Islet of Langerhans (tissue), 1 donor: Measurements from ENCODE around the gene MPRIP.

Experiments used
- FAIRE-seq: peaks from one replicate; lab custom pipeline; 2011; peaks lifted over from hg19 to GRCh38; lab: Jason Lieb, UNC

Gene MPRIP

DNA sequence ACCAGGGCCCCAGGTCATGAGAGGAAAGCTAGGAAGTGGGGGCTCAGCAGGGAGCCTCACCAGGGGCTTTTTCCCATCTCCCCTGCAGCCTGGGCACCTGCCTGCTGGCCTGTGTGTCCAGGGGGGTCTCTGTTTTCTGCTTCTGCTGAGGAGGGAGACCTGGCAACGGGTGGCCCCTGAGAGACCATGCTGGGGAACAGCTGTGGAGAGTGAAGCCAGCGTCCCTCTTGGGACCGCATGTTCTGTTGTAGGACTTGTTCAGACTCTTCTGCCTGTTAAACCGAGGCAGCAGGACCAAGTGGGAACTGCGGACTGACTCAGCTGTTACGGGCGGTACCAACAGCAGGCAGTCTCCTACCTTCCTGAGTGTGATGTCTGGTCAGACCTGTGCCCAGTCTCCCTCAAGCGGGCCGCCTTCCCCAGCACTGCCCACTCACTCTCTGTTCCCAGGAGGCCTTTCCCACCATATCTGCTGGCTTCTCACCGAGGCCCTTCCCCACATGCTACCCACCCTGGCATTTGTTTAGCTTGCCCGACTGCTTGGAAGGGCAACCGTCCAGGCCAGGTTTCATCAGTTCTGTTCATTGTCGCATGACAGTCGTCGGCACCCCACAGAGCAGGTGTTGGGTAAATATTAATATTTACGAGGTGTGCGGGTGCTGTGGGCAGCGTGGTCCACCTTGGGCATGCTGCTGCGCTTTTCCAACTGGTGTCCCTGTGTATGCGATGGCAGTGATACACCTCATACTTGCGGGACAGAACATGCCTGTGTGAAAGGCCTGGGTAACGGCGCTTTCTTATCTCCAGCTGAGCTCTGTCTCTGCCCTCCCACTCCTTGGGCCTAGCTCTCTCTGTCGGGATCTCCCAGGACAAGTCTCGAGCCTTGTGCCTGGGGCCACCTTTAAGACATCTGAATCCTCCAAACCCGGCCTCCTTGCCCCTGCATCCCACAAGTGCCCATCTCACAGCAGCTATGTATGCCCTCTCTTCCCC is 69.4 kb downstream of the MPRIP start:
- FAIRE-seq, result no peak

DNA sequence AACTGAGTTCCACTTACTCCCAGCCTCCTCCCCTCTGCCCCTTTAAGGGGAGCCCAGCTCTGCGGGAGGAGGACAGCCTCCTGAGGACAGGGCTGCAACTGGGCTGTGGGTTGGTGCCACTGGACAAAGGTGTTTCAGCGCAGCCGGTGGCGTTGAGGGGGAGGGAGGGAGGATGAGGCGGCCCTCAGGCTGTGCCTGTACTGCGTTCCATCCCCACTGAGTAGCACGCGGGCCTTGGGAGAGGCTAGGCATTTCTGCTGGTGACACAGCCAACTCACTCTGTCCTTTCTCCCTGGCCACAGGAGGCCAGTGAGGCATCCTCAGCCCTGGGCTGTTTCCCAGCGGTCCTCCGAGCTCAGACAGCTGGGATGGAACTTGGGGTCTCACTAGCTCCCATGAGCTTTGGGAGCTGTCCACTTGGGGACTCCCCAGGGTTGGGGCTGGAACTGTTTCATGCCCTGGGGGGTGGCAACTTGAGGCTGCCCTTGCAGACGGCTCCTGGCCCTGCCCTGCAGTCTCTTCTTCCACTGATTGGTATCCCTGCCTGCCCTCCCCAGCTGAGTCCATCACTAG is 70.5 kb downstream of the MPRIP start:
- FAIRE-seq, result no peak

DNA sequence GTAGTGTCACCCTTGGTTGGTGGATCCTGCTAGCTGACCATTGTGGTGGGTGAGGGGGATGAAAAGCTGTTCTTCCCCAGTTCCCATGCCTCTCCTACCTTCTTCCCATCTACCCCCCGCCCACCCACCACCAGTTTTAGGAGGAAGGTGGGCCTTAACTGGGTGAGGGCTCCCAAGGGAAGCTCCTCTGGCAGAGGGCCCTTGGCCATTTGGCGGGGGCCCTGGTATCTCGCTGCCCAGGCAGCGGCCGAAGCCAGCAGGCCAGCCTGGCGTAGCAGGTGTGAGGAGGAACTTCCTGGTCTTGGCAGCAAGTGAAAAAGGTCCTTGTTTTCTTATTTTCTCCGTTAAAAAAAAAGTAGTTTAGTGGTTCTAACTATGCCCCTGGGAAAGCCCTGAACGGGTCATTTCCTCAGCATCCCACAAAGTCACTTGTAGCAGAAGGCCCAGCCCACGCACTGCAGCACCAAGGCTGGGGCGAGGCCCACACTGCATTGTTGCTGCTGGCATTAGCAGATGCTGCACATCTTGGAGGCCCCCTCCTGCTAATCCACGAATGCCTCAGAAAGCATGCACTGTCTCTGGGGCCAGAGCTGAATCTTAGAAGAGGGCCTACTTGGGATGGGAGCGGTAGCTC is 72.5 kb downstream of the MPRIP start:
- FAIRE-seq, result no peak

DNA sequence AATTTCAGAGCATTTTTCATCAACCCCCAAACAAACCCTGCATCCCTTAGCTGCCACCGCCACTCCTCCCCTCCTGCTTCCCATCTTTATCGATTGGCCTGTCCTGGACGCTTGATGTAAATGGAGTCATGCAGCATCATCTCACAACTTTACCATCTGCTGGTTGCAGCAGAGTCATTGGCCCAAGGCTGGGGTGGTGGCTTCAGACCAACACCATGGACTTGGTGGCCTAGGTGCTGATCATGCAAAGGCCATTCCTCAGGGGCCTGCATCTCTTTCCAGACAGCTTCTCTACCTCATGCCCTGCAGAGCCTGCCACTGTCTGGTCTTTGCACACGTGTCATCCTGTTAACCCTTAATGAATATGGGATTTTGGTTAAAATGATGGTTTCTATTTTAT is 73.4 kb downstream of the MPRIP start:
- no peak for FAIRE-seq

DNA sequence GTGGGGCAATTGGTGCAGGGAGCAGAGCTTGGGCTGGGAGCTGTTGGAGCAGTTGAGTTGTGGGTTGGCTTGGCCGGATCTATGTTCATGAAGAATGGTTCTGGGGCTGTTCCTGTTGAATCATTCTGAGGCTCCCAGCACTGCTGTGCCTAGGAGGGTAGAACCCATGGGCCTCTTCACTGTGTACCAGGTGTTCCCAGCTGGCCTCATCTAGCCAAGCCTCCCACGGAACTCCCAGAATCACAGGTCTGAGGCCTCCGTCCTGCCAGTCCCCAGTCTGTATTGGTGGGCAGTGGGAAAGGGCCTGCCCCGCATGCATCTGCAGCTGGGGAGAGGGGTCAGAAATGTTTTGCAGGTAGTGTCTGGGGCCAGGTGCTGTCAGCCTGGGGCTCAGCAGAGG is 74.1 kb downstream of the MPRIP start:
- no peak for FAIRE-seq

DNA sequence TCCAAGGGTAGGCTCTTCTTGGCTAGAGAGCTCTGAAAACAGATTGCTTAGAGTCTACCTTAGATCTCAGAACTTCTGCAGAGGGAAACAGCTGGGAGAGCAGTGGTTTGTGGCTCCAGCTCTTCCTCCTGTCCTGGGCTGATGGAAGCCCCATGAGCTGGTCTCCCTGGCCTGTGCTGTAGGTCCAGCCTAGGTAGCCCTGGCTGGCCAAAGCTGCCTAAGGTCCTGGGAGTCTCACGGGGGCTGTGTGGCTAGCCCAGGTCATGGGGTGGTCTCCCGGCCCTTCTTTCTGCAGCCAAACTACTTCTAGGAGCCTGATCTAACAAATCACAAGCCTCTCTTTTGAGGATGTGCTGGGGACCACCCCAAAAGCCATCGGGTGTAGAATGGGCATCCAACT is 75.7 kb downstream of the MPRIP start:
- no peak for FAIRE-seq

DNA sequence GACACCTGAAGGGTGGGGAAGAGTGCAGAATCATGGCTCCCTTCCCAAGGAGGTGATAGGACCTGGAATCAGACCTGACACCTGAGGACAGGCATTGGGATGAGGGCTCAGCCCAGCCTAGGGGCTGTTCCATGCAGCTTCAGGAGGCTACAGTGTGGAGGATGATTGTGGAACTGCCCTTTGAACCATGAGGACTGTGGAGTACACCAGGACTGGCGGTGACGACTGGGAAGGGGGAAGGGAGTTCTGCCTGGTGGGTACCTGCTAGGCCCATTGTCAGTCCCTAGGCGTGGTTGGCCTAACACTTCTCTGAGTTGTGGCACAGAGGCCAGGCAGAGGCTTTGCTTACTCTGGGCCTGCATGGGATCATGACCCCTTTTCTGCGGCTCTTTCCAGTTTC is 76.1 kb downstream of the MPRIP start:
- no peak for FAIRE-seq

DNA sequence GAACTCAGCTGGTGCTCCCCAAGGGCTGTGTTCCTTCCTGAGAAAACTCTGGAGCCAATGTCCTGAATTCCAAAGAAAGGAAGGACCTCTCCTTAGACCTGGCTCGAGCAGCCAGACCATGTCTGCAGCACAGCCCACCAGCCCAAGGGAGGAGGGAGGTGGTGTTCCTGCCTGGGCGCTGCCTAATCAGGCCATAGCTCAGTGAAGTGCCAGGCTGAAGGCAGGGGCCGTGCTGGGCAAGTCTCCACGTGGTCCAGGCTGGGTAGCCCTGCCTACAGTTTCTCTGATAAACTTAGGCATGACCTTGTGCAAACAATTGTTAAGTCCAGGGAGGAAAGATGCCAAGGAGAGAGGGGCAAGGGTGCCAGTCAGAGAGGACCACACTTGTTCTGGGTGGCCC is 76.8 kb downstream of the MPRIP start:
- FAIRE-seq, result no peak

DNA sequence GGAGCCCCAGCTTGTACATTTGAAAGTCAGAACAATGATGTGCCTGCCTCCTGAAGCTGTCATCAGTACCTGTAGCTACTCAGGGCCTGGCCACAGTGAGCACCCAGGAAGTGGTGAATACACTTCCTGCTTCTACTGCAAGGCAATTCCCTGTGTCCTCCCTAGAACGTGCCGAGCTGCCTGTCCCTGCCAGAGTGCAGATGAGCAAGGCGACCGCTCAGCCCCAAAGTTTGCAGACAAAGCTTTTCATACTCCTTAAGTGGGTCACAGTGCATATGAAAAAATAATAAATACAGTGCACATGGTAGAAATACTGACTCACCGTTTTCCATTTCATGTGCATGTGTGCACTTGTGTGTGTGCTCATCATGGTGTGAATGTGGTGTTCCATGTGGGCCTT is 77.3 kb downstream of the MPRIP start:
- FAIRE-seq, result no peak

DNA sequence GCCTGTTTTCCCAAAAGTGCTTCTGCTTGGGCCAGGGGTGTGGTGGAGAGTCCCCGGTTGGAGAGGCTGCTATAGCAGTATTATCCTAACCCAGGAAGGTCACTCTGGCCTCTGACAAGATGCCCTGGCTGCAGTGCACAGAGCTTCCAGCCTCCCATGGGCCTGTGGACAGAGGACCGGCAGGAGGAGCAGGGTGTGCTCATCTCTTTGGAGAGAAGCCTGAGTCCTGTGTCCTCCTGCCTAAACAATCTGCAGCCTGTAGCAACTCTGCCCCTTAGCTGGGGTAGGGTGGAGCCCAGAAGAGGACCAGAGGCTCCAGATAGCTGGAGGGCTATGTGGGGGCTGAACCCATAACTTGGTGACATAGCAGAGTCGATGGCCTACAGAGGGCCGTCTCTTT is 78.0 kb downstream of the MPRIP start:
- FAIRE-seq, result no peak

DNA sequence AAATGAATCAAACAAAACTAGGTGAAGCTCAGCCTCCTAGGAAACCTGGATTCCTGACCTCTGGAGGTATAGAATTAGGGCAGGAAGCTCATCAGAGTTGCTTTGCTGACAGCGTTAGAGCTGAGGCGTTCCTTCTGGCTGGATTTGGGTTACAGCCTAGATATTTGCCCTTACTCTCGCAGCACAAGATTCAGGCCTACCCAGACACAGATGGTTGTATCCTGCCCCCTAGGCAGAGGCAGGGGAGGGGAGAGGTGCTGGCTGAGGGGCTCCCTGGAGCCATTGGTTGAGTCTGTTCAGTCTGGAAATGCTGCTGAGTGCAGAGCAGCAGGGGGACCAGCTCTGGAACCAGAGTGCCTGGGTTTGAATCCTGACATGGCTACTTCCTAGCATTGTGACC is 78.4 kb downstream of the MPRIP start:
- no peak for FAIRE-seq

DNA sequence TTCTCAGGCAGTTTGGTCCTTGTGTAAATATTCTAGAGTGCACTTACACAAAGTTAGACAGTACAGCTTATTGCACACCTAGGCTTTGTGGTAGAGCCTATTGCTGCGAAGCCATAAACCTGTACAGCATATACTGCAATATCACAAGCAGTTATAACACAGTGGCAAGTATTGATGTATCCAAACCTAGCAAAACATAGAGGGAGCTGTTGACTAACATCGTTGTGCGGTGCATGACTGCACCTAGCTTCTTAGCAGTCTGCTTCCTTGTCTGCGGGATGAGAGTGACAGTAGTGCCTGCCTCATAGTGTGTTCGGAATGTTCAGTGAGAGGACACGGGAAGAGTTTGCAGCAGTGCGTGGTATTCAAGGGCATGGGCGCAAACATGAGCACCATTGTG is 78.9 kb downstream of the MPRIP start:
- FAIRE-seq, result no peak

DNA sequence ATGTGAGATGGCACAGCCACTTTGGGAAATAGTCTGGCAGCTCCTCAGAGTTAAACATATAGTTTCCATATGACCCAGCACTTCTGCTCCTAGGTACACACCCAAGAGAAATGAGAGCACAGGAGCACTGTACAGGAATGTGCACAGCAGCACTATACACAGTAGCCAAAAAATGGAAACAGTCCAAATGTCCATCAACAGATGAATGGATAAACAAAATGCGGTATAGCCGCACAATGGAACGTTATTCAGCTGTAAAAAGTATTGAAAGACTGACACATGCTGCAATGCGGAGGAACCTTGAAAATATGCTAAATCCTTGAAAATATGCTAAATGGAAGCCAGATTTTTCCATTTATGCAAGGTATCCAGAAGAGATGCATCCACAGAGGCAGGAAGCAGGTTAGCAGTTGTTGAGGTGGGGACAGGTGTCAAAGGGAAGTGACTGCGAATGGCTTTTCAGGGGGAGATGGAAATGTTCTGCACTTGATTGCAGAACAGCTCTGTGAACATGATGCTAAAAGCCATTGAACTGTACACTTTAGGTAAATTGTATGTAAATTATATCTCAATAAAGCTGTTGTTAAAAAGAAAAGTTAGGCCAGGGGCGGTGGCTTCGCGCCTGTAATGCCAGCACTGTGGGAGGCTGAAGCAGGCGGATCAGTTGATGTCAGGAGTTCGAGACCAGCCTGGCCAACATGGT is 80.7 kb downstream of the MPRIP start:
- no peak for FAIRE-seq

DNA sequence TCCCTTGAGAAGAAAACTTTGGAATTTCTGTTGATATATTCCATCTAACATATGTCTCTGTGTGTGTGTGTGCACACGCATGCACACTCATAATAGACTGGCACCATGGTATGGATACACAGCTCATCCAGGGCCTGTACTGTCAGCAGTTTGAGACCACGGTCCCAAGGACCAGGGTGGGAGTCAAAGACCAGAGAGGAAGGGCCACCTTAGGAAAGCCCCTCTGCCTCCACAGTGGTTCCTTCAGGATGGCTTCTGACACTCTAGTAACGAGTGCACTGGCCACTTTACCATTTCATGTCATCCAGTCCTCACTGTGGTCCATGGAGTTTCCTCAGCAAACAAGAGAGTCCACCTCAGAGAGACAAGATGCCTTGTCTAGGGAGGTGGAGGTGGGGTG is 82.1 kb downstream of the MPRIP start:
- no peak for FAIRE-seq

DNA sequence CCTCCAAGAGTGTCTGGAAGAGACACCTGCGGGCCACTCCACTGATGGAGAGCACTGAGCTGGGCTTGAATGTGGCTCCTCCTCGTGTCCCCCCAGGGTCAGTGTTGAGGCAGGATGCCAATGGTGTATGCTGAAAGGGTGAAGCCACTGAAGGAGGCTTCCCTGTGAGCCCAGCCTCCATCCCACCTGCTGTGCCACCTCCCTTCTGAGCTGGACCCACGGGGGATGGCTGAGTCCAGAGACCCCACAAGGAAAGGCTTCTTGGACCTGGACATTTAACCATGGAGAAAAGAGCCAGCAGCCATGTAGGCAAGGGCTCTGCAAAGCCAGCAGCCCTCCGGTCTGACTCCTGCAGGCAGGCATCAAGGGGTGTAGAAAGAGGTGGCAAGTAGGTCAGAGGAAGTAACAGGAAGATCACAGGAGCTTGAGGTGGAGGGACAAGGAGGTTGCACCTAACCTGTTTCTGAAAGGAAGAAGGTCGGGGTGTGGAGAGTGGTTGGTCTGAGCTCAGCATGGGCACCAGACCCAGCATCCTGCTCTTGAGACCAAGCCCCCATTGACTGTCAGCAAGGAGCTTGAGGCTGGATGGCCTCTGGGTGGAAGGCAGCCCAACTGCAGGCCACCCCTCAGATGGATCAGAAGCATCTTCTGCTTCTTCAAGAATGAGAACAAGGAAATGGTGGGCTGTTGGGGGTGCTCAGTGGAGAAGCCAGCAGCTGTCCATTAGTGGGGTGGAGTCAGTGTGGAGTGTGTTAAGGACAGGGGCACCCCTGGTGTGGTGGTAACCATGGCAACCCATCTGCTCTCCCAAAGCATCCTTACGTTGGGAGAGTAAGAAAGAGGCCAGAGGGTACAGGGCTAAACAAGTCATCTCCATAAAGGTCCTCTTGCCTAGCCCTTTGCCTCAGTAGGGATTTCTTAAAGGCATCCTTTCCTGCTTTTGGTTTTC is 83.2 kb downstream of the MPRIP start:
- no peak for FAIRE-seq

DNA sequence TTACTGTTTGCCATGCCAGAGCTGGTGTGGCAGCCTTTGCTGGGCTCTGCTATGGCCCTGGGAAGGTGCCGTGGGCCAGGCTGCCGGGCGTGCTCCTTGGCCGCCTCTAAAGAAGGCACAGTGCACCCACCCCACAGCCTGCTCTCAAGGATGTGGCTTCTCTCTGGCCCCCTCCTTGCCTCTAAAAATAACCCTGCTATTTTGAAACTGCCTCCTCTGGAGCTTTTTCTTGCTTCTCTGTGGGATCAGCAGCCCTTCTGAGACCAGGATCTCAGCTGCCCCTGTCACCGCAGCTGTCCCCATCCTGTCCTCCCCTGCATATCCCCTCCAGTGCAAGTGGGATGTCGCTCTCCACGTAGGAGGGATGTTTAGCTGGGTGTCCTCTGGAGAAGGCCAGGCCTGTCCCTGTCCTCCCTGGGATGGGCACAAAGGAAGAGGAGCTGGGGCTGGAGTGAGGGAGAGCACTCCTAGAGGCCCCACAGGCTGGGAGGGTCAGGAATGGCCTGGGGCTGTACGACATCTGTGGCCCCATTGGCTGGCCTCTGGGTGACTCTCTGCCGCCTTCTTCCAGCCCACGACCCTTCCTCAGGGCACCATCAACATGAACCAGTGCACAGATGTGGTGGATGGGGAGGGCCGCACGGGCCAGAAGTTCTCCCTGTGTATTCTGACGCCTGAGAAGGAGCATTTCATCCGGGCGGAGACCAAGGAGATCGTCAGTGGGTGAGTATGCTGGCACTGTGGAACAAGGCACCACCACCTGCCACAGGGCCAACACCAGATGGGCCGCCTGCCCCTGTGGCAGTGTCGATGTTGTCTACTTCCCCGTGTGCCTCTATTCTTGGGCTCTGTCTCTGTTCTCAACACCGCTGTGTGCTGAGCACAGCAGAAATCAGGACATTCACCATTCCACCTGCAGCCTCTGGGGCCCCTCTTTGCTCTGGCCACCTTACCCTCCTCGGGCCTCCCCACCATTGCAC is 84.2 kb downstream of the MPRIP start:
- FAIRE-seq, result no peak

DNA sequence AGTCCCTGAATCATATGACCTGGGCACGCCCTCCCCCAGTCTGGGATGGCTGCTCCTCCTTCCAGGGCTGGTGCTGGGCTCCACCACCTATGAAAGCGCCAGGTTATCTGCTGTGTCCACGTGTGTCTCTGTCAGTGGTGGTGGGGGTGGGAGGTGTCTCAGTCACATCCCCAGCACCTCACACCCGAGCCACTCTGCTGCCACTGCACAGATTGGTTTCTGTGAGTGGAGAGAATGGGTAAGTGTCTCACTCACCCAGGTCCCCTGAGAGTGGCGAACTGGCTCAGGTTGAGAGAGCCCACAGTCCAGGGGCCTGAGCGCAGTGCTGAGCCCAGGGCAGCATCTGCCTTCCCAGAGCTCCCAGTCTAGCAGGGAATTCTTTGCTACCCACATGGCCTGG is 84.9 kb downstream of the MPRIP start:
- no peak for FAIRE-seq

DNA sequence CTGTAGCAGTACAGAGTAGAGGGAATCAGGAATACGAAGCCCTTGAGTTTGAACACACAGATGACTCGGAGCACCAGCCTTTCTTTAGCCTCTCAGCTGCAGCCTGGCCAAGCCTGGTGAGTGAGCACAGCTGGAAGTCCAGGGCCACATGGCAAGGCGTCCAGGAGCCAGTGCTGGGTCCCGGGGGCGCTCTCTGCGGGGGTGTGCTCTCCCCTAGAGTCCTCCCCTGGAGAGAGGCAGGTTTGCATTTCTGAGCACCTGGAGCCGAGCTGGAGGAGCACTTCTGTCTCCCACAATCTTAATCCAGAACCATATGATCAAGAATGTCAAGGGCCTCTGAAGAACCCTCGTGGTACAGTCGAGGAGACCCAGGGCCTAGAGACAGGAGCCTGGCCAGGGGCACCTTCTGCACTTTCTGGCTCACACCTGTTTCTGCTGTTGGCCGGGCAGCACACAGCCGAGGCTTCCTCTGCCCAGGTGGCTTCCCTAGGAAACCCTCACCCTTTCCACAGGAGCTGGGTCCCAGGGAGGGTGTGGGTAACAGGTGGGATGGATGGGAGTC is 85.6 kb downstream of the MPRIP start:
- no peak for FAIRE-seq

DNA sequence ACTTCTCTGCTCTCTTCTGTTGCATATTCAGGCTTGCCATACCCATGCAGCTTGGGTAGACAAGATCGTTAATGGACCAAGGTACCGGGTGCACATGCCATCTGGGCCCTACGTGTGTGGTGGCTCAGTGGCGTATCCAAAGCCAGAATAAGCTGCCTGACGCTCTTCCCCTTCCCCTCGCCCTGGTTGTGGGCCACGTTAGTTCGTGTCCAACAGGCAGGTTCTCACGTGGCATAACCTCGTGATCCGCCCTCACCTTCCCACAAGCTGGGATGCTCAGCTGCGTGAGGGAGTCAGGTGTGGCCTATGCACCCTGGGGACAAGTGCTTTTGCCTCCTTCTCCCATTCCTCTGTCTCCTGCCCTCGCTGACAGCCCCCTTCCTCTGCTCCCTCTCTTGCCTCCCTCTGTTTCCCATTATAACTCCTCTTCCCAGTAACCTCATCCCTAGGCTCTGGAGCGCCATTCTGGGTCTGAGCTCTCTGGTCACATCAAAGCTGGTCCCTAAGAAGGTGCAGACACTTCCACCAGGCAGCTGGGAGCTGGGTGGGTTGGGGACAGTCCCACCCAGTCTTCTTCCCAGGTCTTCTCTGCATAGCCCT is 86.3 kb downstream of the MPRIP start:
- FAIRE-seq, result no peak

DNA sequence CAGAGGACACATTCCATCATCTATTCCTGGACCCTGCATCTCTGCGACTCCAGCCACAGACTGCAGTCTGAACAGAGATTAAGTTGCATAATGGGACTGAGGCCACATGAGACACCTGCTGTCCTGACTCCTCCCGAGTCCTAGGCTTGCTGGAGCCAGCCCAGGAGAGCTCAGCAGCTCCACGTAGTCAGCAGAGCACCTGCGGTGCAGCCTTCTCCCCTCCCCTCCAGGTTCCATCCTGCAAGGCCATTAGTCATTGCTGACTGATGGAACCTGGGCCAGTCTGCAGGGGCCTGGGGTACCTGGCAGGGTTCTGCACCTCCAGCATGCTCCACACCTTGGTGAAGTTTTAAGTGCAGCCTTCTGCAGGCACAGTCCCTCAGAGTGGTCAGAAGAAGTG is 87.2 kb downstream of the MPRIP start:
- FAIRE-seq, result no peak
